Germinal center (tissue), 1 donor: ENCODE measurements around the gene DPP10.
"Not testable (repeated sequence)": the region's sequence is repeated elsewhere in the genome, so short reads cannot be mapped to it uniquely, and the experiment has no call there.

ENCODE experiments used
- DNase-seq: peaks from one replicate; pipeline ENCODE4 v3.0.0; 2012; ENCODE audit warnings: mixed read lengths, low spot score

DPP10 gene

GRCh38 chr2:114724454-114724853 is 282.0 kb downstream of the DPP10 start:
- DNase-seq = no peak

GRCh38 chr2:114727012-114727411 is 284.6 kb downstream of the DPP10 start:
- DNase-seq = no peak

- DNase-seq = no peak
These were observed 285.9 kb downstream of the DPP10 start for GRCh38 chr2:114728372-114728771.

- no peak for DNase-seq
These were observed 286.6 kb downstream of the DPP10 start for GRCh38 chr2:114729026-114729425.

- DNase-seq = no peak
These were observed 292.7 kb downstream of the DPP10 start for GRCh38 chr2:114735126-114735525.

GRCh38 chr2:114742245-114742644 is 299.8 kb downstream of the DPP10 start:
- DNase-seq = no peak

- no peak for DNase-seq
These were observed 303.3 kb downstream of the DPP10 start for GRCh38 chr2:114745700-114746099.

- DNase-seq = not testable (repeated sequence)
These were observed 305.7 kb downstream of the DPP10 start for GRCh38 chr2:114748175-114748574.

GRCh38 chr2:114752425-114752824 is 310.0 kb downstream of the DPP10 start:
- DNase-seq = no peak

- DNase-seq = no peak
These were observed 310.7 kb downstream of the DPP10 start for GRCh38 chr2:114753145-114753544.

GRCh38 chr2:114754907-114755563 is 312.6 kb downstream of the DPP10 start:
- DNase-seq = no peak

GRCh38 chr2:114762376-114762775 is 319.9 kb downstream of the DPP10 start:
- DNase-seq = no peak

GRCh38 chr2:114762986-114763385 is 320.5 kb downstream of the DPP10 start:
- DNase-seq = no peak

- DNase-seq = no peak
These were observed 326.7 kb downstream of the DPP10 start for GRCh38 chr2:114769110-114769509.

- no peak for DNase-seq
These were observed 327.6 kb downstream of the DPP10 start for GRCh38 chr2:114769991-114770390.

GRCh38 chr2:114784046-114784445 is 341.6 kb downstream of the DPP10 start:
- DNase-seq = no peak

GRCh38 chr2:114784890-114785583 is 342.6 kb downstream of the DPP10 start:
- no peak for DNase-seq

GRCh38 chr2:114786901-114787300 is 344.5 kb downstream of the DPP10 start:
- DNase-seq = no peak

- no peak for DNase-seq
These were observed 345.0 kb downstream of the DPP10 start for GRCh38 chr2:114787486-114787885.

- no peak for DNase-seq
These were observed 347.5 kb downstream of the DPP10 start for GRCh38 chr2:114789989-114790388.

GRCh38 chr2:114797540-114797939 is 355.1 kb downstream of the DPP10 start:
- DNase-seq = no peak

- no peak for DNase-seq
These were observed 355.5 kb downstream of the DPP10 start for GRCh38 chr2:114797942-114798341.

- DNase-seq = no peak
These were observed 357.9 kb downstream of the DPP10 start for GRCh38 chr2:114800371-114800770.

GRCh38 chr2:114805195-114805594 is 362.8 kb downstream of the DPP10 start:
- no peak for DNase-seq
